BE2C (cell line): ENCODE results near the gene KIRREL3.

Source experiments
- DNase-seq: peaks from one replicate; pipeline ENCODE4 v3.0.0-alpha.2; 2020
- H3K27me3 ChIP-seq: fragments of 250-450 bp; sonication (Bioruptor Pico); 2 replicates; pipeline ENCODE4 v1.5.1; 2020; ENCODE audit warnings: mild to moderate bottlenecking
- H3K36me3 ChIP-seq: fragments of 250-450 bp; sonication (Bioruptor Pico); 2 replicates; pipeline ENCODE4 v1.5.1; 2020; ENCODE audit warnings: mild to moderate bottlenecking
- H3K4me1 ChIP-seq: fragments of 250-450 bp; sonication (Bioruptor Pico); 2 replicates; pipeline ENCODE4 v1.5.1; 2020
- H3K4me3 ChIP-seq: 2 replicates; pipeline ENCODE4 v1.5.1; 2011; ENCODE audit warnings: low read depth, low read length
- H3K9me3 ChIP-seq: fragments of 250-450 bp; sonication (Bioruptor Pico); 2 replicates; pipeline ENCODE4 v1.5.1; 2020
- CTCF ChIP-seq: IDR thresholded peaks from 2 replicates; pipeline ENCODE4 v1.5.1; 2012; ENCODE audit warnings: mild to moderate bottlenecking, low read depth, low read length

Gene KIRREL3

GRCh38 chr11:126467471-126467870 lies 533.1 kb downstream of the KIRREL3 start:
- no peaks in the 10 kb centered on the region for H3K27me3 ChIP-seq
- H3K4me3 ChIP-seq: no peak overlapping the region
- no peak for TF ChIP-seq CTCF
- no peaks in the 10 kb centered on the region for H3K4me1 ChIP-seq
- no peak for DNase-seq
- no peaks in the 10 kb centered on the region for H3K9me3 ChIP-seq
- H3K36me3 ChIP-seq: no peaks in the 10 kb centered on the region

- Histone ChIP-seq H3K4me1 (no peaks in the 10 kb centered on the region), H3K9me3 (no peaks in the 10 kb centered on the region), H3K36me3 (no peaks in the 10 kb centered on the region), H3K4me3 (no peak overlapping the region), H3K27me3 (no peaks in the 10 kb centered on the region)
- DNase-seq: no peak
- TF ChIP-seq CTCF: no peak
These were observed 533.6 kb downstream of the KIRREL3 start for GRCh38 chr11:126467046-126467370.

- Histone ChIP-seq H3K4me1 (no peaks in the 10 kb centered on the region), H3K36me3 (no peaks in the 10 kb centered on the region), H3K27me3 (no peaks in the 10 kb centered on the region), H3K4me3 (no peak overlapping the region), H3K9me3 (no peaks in the 10 kb centered on the region)
- no peak for DNase-seq
- TF ChIP-seq CTCF: no peak
These were observed 534.1 kb downstream of the KIRREL3 start for GRCh38 chr11:126466236-126467045.

GRCh38 chr11:126465573-126466188 lies 534.9 kb downstream of the KIRREL3 start:
- no peaks in the 10 kb centered on the region for H3K36me3 ChIP-seq
- H3K4me1 ChIP-seq: no peaks in the 10 kb centered on the region
- no peak overlapping the region for H3K4me3 ChIP-seq
- no peak for DNase-seq
- no peak for TF ChIP-seq CTCF
- no peaks in the 10 kb centered on the region for H3K9me3 ChIP-seq
- no peaks in the 10 kb centered on the region for H3K27me3 ChIP-seq

GRCh38 chr11:126464796-126465195 lies 535.8 kb downstream of the KIRREL3 start:
- no peaks in the 10 kb centered on the region for H3K9me3 ChIP-seq
- H3K4me1 ChIP-seq: no peaks in the 10 kb centered on the region
- no peak for TF ChIP-seq CTCF
- DNase-seq: no peak
- H3K4me3 ChIP-seq: no peak overlapping the region
- H3K36me3 ChIP-seq: no peaks in the 10 kb centered on the region
- no peaks in the 10 kb centered on the region for H3K27me3 ChIP-seq

GRCh38 chr11:126462422-126462821 lies 538.1 kb downstream of the KIRREL3 start:
- DNase-seq: no peak
- Histone ChIP-seq H3K4me3 (no peak overlapping the region), H3K4me1 (no peaks in the 10 kb centered on the region), H3K36me3 (no peaks in the 10 kb centered on the region), H3K9me3 (no peaks in the 10 kb centered on the region), H3K27me3 (no peaks in the 10 kb centered on the region)
- no peak for TF ChIP-seq CTCF
